Measurements from ENCODE around the gene GRM8. TPM values are rescaled to one million over a fixed set of nuclear protein-coding genes. Genes with fewer than 3 reads are reported as not detected.
A peak's percentile ranks its signal among the peaks of the same experiment; 100 is the strongest.

The GRM8 gene
- total and polyA plus RNA-seq, 9 of the 15 experiments (the other 6 are each of a cell fraction or from before 2014, with no cell fraction given), result 0.13 TPM; not detected in 7

DNA sequence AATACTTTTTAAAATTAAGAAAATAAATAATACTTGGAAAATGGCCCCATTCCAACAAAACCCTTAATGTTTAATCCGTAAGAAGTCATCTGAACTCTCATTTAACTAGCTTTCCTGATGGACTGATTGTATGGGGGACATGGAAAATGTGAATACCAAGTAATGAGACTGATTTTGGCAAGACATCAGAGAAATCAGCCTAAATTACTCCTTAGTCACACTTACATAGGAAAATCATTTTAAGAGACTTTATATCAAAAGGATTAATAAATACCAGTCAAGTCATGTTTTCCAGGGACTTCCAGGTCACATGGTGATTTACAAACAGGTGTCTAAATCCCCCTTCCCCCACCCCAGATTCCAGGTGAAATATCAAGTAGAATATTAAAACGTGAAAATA lies 58.2 kb downstream of the GRM8 start (continued):
- TF ChIP-seq RBBP5 (IDR thresholded peaks at IDR 0.05; ENCODE audit: borderline replicate concordance, insufficient read depth, low read length, poor library complexity, severe bottlenecking) (no peak), SNIP1 (IDR thresholded peaks at IDR 0.05; ENCODE audit: low read depth) (no peak), KHSRP (IDR thresholded peaks at IDR 0.05) (no peak), TCF3 (CRISPR knock-in tag; IDR thresholded peaks at IDR 0.05) (no peak)

- Histone ChIP-seq H3K79me2 (ENCODE audit: control insufficient read depth, insufficient read depth, low read length) (no peaks in the 10 kb centered on the region), H4K20me1 (replicated peaks; ENCODE audit: control insufficient read depth, insufficient read depth, low read length) (no peaks in the 10 kb centered on the region), H3K27ac (ENCODE audit: extremely low read depth, low read depth, low read length) (no peak overlapping the region), H3K36me3 (ENCODE audit: control insufficient read depth, insufficient read depth, low read length) (no peaks in the 10 kb centered on the region), H3K4me2 (ENCODE audit: insufficient read depth, low read length) (no peak overlapping the region), H3K4me1 (replicated peaks in 1 of 2; ENCODE audit: control insufficient read depth in 2 of 2, insufficient read depth in 2 of 2, low read length in 2 of 2) (no peaks in the 10 kb centered on the region), H2AFZ (ENCODE audit: low read depth, low read length) (no peak overlapping the region), H3K9me1 (ENCODE audit: control insufficient read depth, insufficient read depth, low read length) (no peaks in the 10 kb centered on the region), H3K27me3 (ENCODE audit: control insufficient read depth in 2 of 2, insufficient read depth in 2 of 2, low read length in 2 of 2) (no peaks in the 10 kb centered on the region; a peak in 1 of 5 replicates), H3K4me3 (no peak overlapping the region), H3K9ac (ENCODE audit: insufficient read depth in 1 of 2, low read depth in 2 of 2, low read length in 2 of 2) (no peak overlapping the region), H3K9me3 (replicated peaks; ENCODE audit: control insufficient read depth, insufficient read depth, low read depth, low read length) (no peaks in the 10 kb centered on the region)
- intact Hi-C loops (cut with micrococcal nuclease), result no loop called here
- 0% methylated on average over 3 of the region's 3 CpGs for WGBS (ENCODE audit: insufficient coverage, low coverage, missing lambda C conversion rate)
- DNase-seq (ENCODE audit: extremely low read depth in 1 of 4, low spot score in 3 of 4) (no peak), FAIRE-seq (no peak), ATAC-seq (no peak)
- ChIA-PET POLR2A (no interaction called here), CTCF (ENCODE audit: low intra/inter-chr PET ratio) (no interaction called here)
- in situ Hi-C loops (cut with MboI), result no loop called here
- no TSS peak for BruUV-seq (replicated peaks)
- TF ChIP-seq RFX1 (IDR thresholded peaks at IDR 0.05) (peak; percentile 38; the same call in 1 of the 2 replicates), ERF (CRISPR knock-in tag; IDR thresholded peaks at IDR 0.05) (no peak), ZNF165 (CRISPR knock-in tag; IDR thresholded peaks at IDR 0.05; ENCODE audit: borderline replicate concordance) (no peak), XRCC4 (IDR thresholded peaks at IDR 0.05; ENCODE audit: extremely low read depth, insufficient read depth, insufficient read length) (no peak), YY1 (IDR thresholded peaks at IDR 0.05; ENCODE audit: borderline replicate concordance in 1 of 3, control insufficient read depth in 1 of 3, extremely low read depth in 1 of 3, insufficient read depth in 3 of 3, insufficient read length in 1 of 3, insufficient replicate concordance in 2 of 3, low read depth in 1 of 3, low read length in 2 of 3) (no peak), ZNF644 (tag; IDR thresholded peaks at IDR 0.05; ENCODE audit: low read depth) (no peak)
These were observed 62.9 kb downstream of the GRM8 start for GRCh38 chr7:127189886-127190285.

Data from K562 (cell line).